IMR-90 (cell line): Measurements from ENCODE around the gene LIN9. TPM values are rescaled to one million over a fixed set of nuclear protein-coding genes. Genes with fewer than 3 reads are reported as not detected.

Experiments used
- ATAC-seq: fragments of 200-7000 bp; cut with Tn5 transposase; 2 replicates; pipeline ENCODE4 v1.9.1; 2020; ENCODE audit warnings: low read depth, mild to moderate bottlenecking, moderate library complexity
- BruUV-seq: library from RNA; stranded (reverse); fragments of 400-500 nt; replicated peaks from 2 replicates; lab custom pipeline; 2021; lab: Mats Ljungman, UMichigan
- CTCF ChIA-PET: fragments of 300-600 bp; formaldehyde crosslinking; extraction: SDS; loops from one replicate; lab custom pipeline; 2021; ENCODE audit warnings: antibody characterized with exemption; lab: Yijun Ruan, JAX
- POLR2A ChIA-PET: fragments of 300-600 bp; sonication (Branson Sonifier 250); formaldehyde crosslinking; loops from one replicate; lab custom pipeline; 2022; ENCODE audit warnings: antibody characterized with exemption; ENCODE audit not compliant: unreplicated experiment; lab: Charles Lee
- DNase-seq: peaks from one replicate; pipeline ENCODE4 v3.0.0; 2013
- H2AFZ ChIP-seq: replicated peaks from 2 replicates; pipeline ENCODE3; 2013; ENCODE audit warnings: low read length, mild to moderate bottlenecking; ENCODE audit not compliant: poor library complexity
- H2AK5ac ChIP-seq: 2 replicates; pipeline ENCODE4 v1.6.1; 2013; ENCODE audit warnings: low read depth, low read length, inconsistent platforms
- H2AK9ac ChIP-seq: replicated peaks from 2 replicates; pipeline ENCODE3; 2013; ENCODE audit warnings: mild to moderate bottlenecking, low read depth, low read length, moderate library complexity; ENCODE audit not compliant: poor library complexity
- H2BK120ac ChIP-seq: 2 replicates; pipeline ENCODE4 v1.6.1; 2013; ENCODE audit warnings: low read depth, low read length, inconsistent platforms
- H2BK15ac ChIP-seq: 3 replicates; pipeline ENCODE4 v1.6.1; 2013; ENCODE audit warnings: low read depth, low read length, inconsistent platforms
- H2BK20ac ChIP-seq: 2 replicates; pipeline ENCODE4 v1.6.1; 2013; ENCODE audit warnings: low read depth, mild to moderate bottlenecking, inconsistent platforms, low read length, moderate library complexity
- H2BK5ac ChIP-seq: 2 replicates; pipeline ENCODE4 v1.6.1; 2013; ENCODE audit warnings: mild to moderate bottlenecking, low read depth, low read length, inconsistent platforms; ENCODE audit not compliant: poor library complexity, severe bottlenecking
- H3K14ac ChIP-seq: replicated peaks from 2 replicates; pipeline ENCODE4 v1.6.1; 2013; ENCODE audit warnings: low read depth, low read length, inconsistent platforms
- H3K18ac ChIP-seq: 2 replicates; pipeline ENCODE4 v1.6.1; 2013; ENCODE audit warnings: low read depth, low read length, control low read depth
- H3K23ac ChIP-seq: 2 replicates; pipeline ENCODE4 v1.6.1; 2013; ENCODE audit warnings: low read depth, low read length, inconsistent platforms
- H3K27ac ChIP-seq: 2 replicates; pipeline ENCODE4 v1.5.1; 2013; ENCODE audit warnings: mild to moderate bottlenecking, control low read depth, low read length; ENCODE audit not compliant: insufficient read depth
- H3K27me3 ChIP-seq: 2 replicates; pipeline ENCODE4 v1.6.1; 2013; ENCODE audit warnings: low read length; ENCODE audit not compliant: control insufficient read depth, insufficient read depth
- H3K36me3 ChIP-seq: 2 replicates; pipeline ENCODE4 v1.6.1; 2013; ENCODE audit warnings: low read length, mixed read lengths; ENCODE audit not compliant: control insufficient read depth, insufficient read depth
- H3K4ac ChIP-seq: 2 replicates; pipeline ENCODE4 v1.6.1; 2013; ENCODE audit warnings: low read depth, low read length, inconsistent platforms
- H3K4me1 ChIP-seq: 2 replicates; pipeline ENCODE4 v1.6.1; 2013; ENCODE audit warnings: low read length, mixed read lengths; ENCODE audit not compliant: control insufficient read depth, insufficient read depth
- H3K4me2 ChIP-seq: 2 replicates; pipeline ENCODE4 v1.6.1; 2013; ENCODE audit warnings: low read depth, mild to moderate bottlenecking, control low read depth, low read length, moderate library complexity
- H3K4me3 ChIP-seq: 2 replicates; pipeline ENCODE4 v1.5.1; 2013; ENCODE audit warnings: low read depth, mild to moderate bottlenecking, control low read depth, low read length, moderate library complexity; ENCODE audit not compliant: insufficient read depth
- H3K56ac ChIP-seq: 2 replicates; pipeline ENCODE4 v1.6.1; 2013; ENCODE audit warnings: low read length, inconsistent platforms; ENCODE audit not compliant: insufficient read depth; ENCODE audit errors: extremely low read depth
- H3K79me1 ChIP-seq, 2 experiments: 2 replicates each; pipeline ENCODE4 v1.6.1; 2013; ENCODE audit warnings: low read length in 2 of 2, inconsistent platforms in 1 of 2, low read depth in 1 of 2
- H3K9ac ChIP-seq: 2 replicates; pipeline ENCODE4 v1.6.1; 2013; ENCODE audit warnings: low read depth, low read length, control low read depth
- H3K9me1 ChIP-seq: 2 replicates; pipeline ENCODE4 v1.6.1; 2013; ENCODE audit warnings: low read length, inconsistent platforms; ENCODE audit not compliant: insufficient read depth
- H3K9me3 ChIP-seq: 2 replicates; pipeline ENCODE4 v1.6.1; 2013; ENCODE audit warnings: low read length; ENCODE audit not compliant: control insufficient read depth, insufficient read depth
- H4K20me1 ChIP-seq: 2 replicates; pipeline ENCODE4 v1.6.1; 2013; ENCODE audit warnings: low read length, inconsistent platforms; ENCODE audit not compliant: insufficient read depth
- H4K5ac ChIP-seq: 2 replicates; pipeline ENCODE4 v1.6.1; 2013; ENCODE audit warnings: mild to moderate bottlenecking, low read depth, low read length, control low read depth
- H4K8ac ChIP-seq, 2 experiments: 2 replicates each; pipeline ENCODE4 v1.6.1; 2013; ENCODE audit warnings: low read depth in 2 of 2, low read length in 2 of 2, control low read depth in 1 of 2, inconsistent platforms in 1 of 2
- H4K91ac ChIP-seq: 2 replicates; pipeline ENCODE4 v1.6.1; 2013; ENCODE audit warnings: low read depth, low read length, inconsistent platforms; ENCODE audit not compliant: insufficient read depth
- CEBPB ChIP-seq: IDR thresholded peaks from 2 replicates; pipeline ENCODE4 v1.6.1; 2012; ENCODE audit warnings: low read depth, low read length, improper control_type of control experiment
- FOS ChIP-seq: fragments of 150-350 bp; IDR thresholded peaks from 2 replicates; pipeline ENCODE4 v1.6.1; 2016; ENCODE audit warnings: low read depth, low read length
- MAZ ChIP-seq: IDR thresholded peaks from 2 replicates; pipeline ENCODE4 v1.6.1; 2012; ENCODE audit warnings: low read depth, mild to moderate bottlenecking, low read length, improper control_type of control experiment, moderate library complexity, borderline replicate concordance
- MXI1 ChIP-seq: IDR thresholded peaks from 2 replicates; pipeline ENCODE4 v1.6.1; 2012; ENCODE audit warnings: low read depth, mild to moderate bottlenecking, low read length, moderate library complexity, borderline replicate concordance
- NFE2L2 ChIP-seq: fragments of 150-350 bp; IDR thresholded peaks from 2 replicates; pipeline ENCODE4 v1.6.1; 2016; ENCODE audit warnings: low read depth, mild to moderate bottlenecking, low read length
- POLR2A ChIP-seq: IDR thresholded peaks from 2 replicates; pipeline ENCODE4 v1.6.1; 2012; ENCODE audit warnings: mild to moderate bottlenecking, low read depth, low read length
- SMC3 ChIP-seq: fragments of 150-350 bp; IDR thresholded peaks from 2 replicates; pipeline ENCODE4 v1.6.1; 2016; ENCODE audit warnings: low read depth, mild to moderate bottlenecking, antibody characterized with exemption, low read length, moderate library complexity
- WGBS, 2 experiments: methylation state at CpG; one replicate each; pipeline versions ENCODE4 v1.1.5 to v1.1.7; 2013; ENCODE audit warnings: missing lambda C conversion rate in 2 of 2; ENCODE audit not compliant: insufficient read length in 1 of 2; ENCODE audit errors: extremely low coverage in 2 of 2; 5-methylcytosine and 5-hydroxymethylcytosine counted together
- dilution Hi-C: fragments of 300-500 bp; cut with HindIII; formaldehyde crosslinking; loops from one replicate; pipeline ENCODE4 v1.14.3; 2018; ENCODE audit warnings: low sequenced_read_pairs; ENCODE audit not compliant: unreplicated experiment
- in situ Hi-C: fragments of 300-500 bp; cut with MboI; formaldehyde crosslinking; loops from 3 replicates; pipeline ENCODE4 v1.14.3; 2019; ENCODE audit warnings: low sequenced_read_pairs, inconsistent platforms, mixed read lengths
- intact Hi-C: fragments of 100-400 bp; cut with micrococcal nuclease; formaldehyde crosslinking; loops from 2 replicates; pipeline ENCODE4 v1.10.0; 2022
- polyA plus RNA-seq, 3 experiments: library from polyadenylated mRNA; depleted of rRNA; stranded (reverse); fragments of >200 nt; gene quantifications; 2 replicates each; pipeline ENCODE4 v1.2.3, GENCODE V29; 2012; ENCODE audit warnings: low replicate concordance in 1 of 3
- total RNA-seq: library from RNA; depleted of rRNA; stranded (reverse); fragments of >200 nt; gene quantifications from 2 replicates; pipeline ENCODE4 v1.2.3, GENCODE V29; 2012
- TF ChIP-seq, protein P1 (sequence below): conservative IDR thresholded peaks from 2 replicates; pipeline ENCODE4 v1.5.1; 2012; ENCODE audit warnings: mild to moderate bottlenecking, low read depth, low read length, improper control_type of control experiment

The LIN9 gene
- total and polyA plus RNA-seq, 2 of the 4 experiments (the other 2 are of a cell fraction) = 2.3 to 3.9 TPM

GRCh38 chr1:226195144-226195543, 113.8 kb downstream of the LIN9 start:
- Histone ChIP-seq H3K9me3 (no peaks in the 10 kb centered on the region), H2AFZ (no peak overlapping the region), H2BK20ac (no peak overlapping the region), H3K27me3 (peaks cover 1% of the 10 kb centered on the region; the same call in 1 of the 2 replicates), H3K27ac (no peak overlapping the region), H2AK9ac (no peak overlapping the region), H2BK15ac (no peak overlapping the region), H3K56ac (no peak overlapping the region), H2AK5ac (no peak overlapping the region), H3K4me1 (no peaks in the 10 kb centered on the region), H2BK5ac (no peak overlapping the region), H3K4me2 (no peak overlapping the region), H3K9ac (no peak overlapping the region), H3K18ac (no peak overlapping the region), H3K4me3 (no peak overlapping the region), H3K23ac (no peak overlapping the region), H4K8ac (no peak overlapping the region), H3K14ac (no peak overlapping the region), H3K9me1 (no peaks in the 10 kb centered on the region), H3K79me1 (no peaks in the 10 kb centered on the region), H3K4ac (no peak overlapping the region), H4K91ac (no peak overlapping the region), H4K20me1 (no peaks in the 10 kb centered on the region), H3K36me3 (no peaks in the 10 kb centered on the region), H4K5ac (no peak overlapping the region), H2BK120ac (no peak overlapping the region)
- ChIA-PET CTCF (interaction anchor here (0.6 to 1.4 kb wide), 2 partner anchors 29 to 70 kb away, joined by 3 to 4 read pairs; no protein-coding TSS in a partner anchor), POLR2A (no interaction called here)
- 75% methylated on average over 1 of the region's 1 CpG; no CpG with 5 or more reads in 1 of the 2 experiments for WGBS, 2 experiments
- BruUV-seq = no TSS peak
- ATAC-seq = no peak
- in situ Hi-C loops (no loop called here), dilution Hi-C loops (no loop called here), intact Hi-C loops (loop anchor here (5.0 kb wide), 1 partner anchor 133 kb away; the partner anchor contains the start of gene H3-3A)
- no peak for DNase-seq
- no peak for TF ChIP-seq NFE2L2
- no peak for TF ChIP-seq CEBPB
- no peak for TF ChIP-seq POLR2A
- no peak for TF ChIP-seq MAZ
- TF ChIP-seq FOS = no peak
- TF ChIP-seq, protein P1, sequence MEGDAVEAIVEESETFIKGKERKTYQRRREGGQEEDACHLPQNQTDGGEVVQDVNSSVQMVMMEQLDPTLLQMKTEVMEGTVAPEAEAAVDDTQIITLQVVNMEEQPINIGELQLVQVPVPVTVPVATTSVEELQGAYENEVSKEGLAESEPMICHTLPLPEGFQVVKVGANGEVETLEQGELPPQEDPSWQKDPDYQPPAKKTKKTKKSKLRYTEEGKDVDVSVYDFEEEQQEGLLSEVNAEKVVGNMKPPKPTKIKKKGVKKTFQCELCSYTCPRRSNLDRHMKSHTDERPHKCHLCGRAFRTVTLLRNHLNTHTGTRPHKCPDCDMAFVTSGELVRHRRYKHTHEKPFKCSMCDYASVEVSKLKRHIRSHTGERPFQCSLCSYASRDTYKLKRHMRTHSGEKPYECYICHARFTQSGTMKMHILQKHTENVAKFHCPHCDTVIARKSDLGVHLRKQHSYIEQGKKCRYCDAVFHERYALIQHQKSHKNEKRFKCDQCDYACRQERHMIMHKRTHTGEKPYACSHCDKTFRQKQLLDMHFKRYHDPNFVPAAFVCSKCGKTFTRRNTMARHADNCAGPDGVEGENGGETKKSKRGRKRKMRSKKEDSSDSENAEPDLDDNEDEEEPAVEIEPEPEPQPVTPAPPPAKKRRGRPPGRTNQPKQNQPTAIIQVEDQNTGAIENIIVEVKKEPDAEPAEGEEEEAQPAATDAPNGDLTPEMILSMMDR = no peak
- no peak for TF ChIP-seq SMC3
- TF ChIP-seq MXI1 = no peak
